Transverse colon (tissue), 4 donors: ENCODE measurements around the gene SAP130. TPM values are rescaled to one million over a fixed set of nuclear protein-coding genes. Genes with fewer than 3 reads are reported as not detected.

Source experiments
- DNase-seq: peaks from one replicate; pipeline ENCODE4 v3.0.0-alpha.2; 2019
- H3K27ac ChIP-seq, 4 donors: fragments of 200-600 bp; sonication (generic); 2 replicates each; pipeline ENCODE4 v1.5.1; 2016 to 2018; ENCODE audit warnings: inconsistent platforms in 4 of 4
- H3K27me3 ChIP-seq: fragments of 200-600 bp; sonication (generic); 2 replicates; pipeline ENCODE4 v1.5.1; 2017; ENCODE audit warnings: inconsistent platforms
- H3K36me3 ChIP-seq, 4 donors: fragments of 200-600 bp; sonication (generic); 2 replicates each; pipeline ENCODE4 v1.5.1; 2017 to 2019; ENCODE audit warnings: inconsistent platforms in 4 of 4
- H3K4me1 ChIP-seq, 4 donors: fragments of 200-600 bp; sonication (generic); 2 replicates each; pipeline ENCODE4 v1.5.1; 2017 to 2020; ENCODE audit warnings: inconsistent platforms in 4 of 4
- H3K4me3 ChIP-seq, 4 donors: fragments of 200-600 bp; sonication (generic); 1 replicate in 1 of 4; 2 replicates in 3 of 4; pipeline versions ENCODE4 v1.5.1 to v1.6.1; 2017 to 2019; ENCODE audit warnings: inconsistent platforms in 4 of 4
- H3K9me3 ChIP-seq, 2 donors: fragments of 200-600 bp; sonication (generic); 2 replicates each; pipeline ENCODE4 v1.5.1; 2017 to 2019; ENCODE audit warnings: inconsistent platforms in 2 of 2
- EP300 ChIP-seq: sonication (generic); formaldehyde crosslinking; IDR thresholded peaks from one replicate; pipeline ENCODE4 v1.6.1; 2017; ENCODE audit warnings: antibody characterized with exemption, low read depth
- POLR2A ChIP-seq: fragments of 450-650 bp; IDR thresholded peaks from one replicate; pipeline ENCODE4 v1.6.1; 2016; ENCODE audit warnings: antibody characterized with exemption, mild to moderate bottlenecking, moderate library complexity
- POLR2AphosphoS5 ChIP-seq, 3 donors: sonication (generic); formaldehyde crosslinking; IDR thresholded peaks; one replicate each; pipeline ENCODE4 v1.6.1; 2016; ENCODE audit warnings: antibody characterized with exemption in 3 of 3
- WGBS, 2 donors: methylation state at CpG; one replicate each; pipeline ENCODE4 v1.1.5; 2018; ENCODE audit warnings: low coverage in 1 of 2; 5-methylcytosine and 5-hydroxymethylcytosine counted together
- in situ Hi-C, 4 donors: fragments of 200-750 bp; cut with MboI; loops; one replicate each; pipeline versions ENCODE4 v1.15.0 to v1.15.1; 2017; ENCODE audit warnings: low sequenced_read_pairs in 3 of 4, low pct_ligation_motif_present in 1 of 4, low pct_unique_long_range_greater_than_20kb in 1 of 4
- intact Hi-C: fragments of 100-400 bp; cut with DNase I; formaldehyde crosslinking; loops from one replicate; pipeline ENCODE4 v1.15.1; 2023; ENCODE audit warnings: low total_unique reads
- small RNA-seq, 4 donors: library from RNA; depleted of rRNA; stranded (forward); fragments of <200 nt; gene quantifications; one replicate each; pipeline ENCODE3, GENCODE V24; 2016
- total RNA-seq, 4 donors: library from RNA; depleted of rRNA; stranded (reverse); fragments of >200 nt; gene quantifications; one replicate each; pipeline ENCODE4 v1.1.0, GENCODE V29; 2016
- TF ChIP-seq, protein P1 (sequence below), 5 experiments: fragments of 200-600 bp in 3 of 5; fragments of 450-650 bp in 2 of 5; sonication (generic) in 3 of 5; IDR thresholded peaks; 1 replicate in 2 of 5; 2 replicates in 3 of 5; pipeline ENCODE4 v1.5.1; 2016 to 2017; ENCODE audit warnings: antibody characterized with exemption in 5 of 5, inconsistent platforms in 3 of 5, mild to moderate bottlenecking in 2 of 5, moderate library complexity in 1 of 5

SAP130 gene
- total RNA-seq, 4 donors from 2014 or later, result 2.6 to 23.9 (median 13.0) TPM

DNA sequence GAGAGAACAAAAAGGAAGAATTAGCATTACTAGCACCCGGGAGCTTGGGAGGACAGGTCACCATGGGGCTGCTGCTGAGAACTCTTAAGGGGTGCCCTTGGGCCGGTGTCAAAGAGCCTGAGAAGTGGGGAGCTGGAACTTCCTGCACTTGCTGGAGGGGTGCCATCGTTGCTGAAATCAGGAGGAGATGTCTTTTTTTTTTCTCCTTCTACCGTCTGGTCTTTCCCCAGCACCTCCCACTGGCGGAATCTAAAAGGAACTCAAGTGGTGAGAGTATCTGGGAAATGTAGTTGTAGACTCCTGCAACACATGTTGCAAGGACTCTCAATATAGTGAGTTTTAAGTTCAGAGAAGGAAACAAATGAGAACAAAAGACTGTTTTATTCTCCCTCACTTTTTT is 136.0 kb downstream of the SAP130 start:
- peaks cover 8 to 14% (median 11%) of the 10 kb centered on the region in 4 donors for H3K4me1 ChIP-seq
- no peaks in the 10 kb centered on the region for H3K27me3 ChIP-seq
- in situ Hi-C loops (no loop called here), intact Hi-C loops (no loop called here)
- no peak for DNase-seq
- no peak overlapping the region for H3K4me3 ChIP-seq
- no peak overlapping the region for H3K27ac ChIP-seq
- WGBS, 2 donors, result 66% methylated on average over 5 of the region's 5 CpGs; no CpG with 5 or more reads in 1 of the 2 donors
- TF ChIP-seq EP300, result no peak
- TF ChIP-seq POLR2A, result no peak
- TF ChIP-seq, protein P1, sequence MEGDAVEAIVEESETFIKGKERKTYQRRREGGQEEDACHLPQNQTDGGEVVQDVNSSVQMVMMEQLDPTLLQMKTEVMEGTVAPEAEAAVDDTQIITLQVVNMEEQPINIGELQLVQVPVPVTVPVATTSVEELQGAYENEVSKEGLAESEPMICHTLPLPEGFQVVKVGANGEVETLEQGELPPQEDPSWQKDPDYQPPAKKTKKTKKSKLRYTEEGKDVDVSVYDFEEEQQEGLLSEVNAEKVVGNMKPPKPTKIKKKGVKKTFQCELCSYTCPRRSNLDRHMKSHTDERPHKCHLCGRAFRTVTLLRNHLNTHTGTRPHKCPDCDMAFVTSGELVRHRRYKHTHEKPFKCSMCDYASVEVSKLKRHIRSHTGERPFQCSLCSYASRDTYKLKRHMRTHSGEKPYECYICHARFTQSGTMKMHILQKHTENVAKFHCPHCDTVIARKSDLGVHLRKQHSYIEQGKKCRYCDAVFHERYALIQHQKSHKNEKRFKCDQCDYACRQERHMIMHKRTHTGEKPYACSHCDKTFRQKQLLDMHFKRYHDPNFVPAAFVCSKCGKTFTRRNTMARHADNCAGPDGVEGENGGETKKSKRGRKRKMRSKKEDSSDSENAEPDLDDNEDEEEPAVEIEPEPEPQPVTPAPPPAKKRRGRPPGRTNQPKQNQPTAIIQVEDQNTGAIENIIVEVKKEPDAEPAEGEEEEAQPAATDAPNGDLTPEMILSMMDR (IDR thresholded peaks at IDR 0.05), result no peak
- no peak for TF ChIP-seq POLR2AphosphoS5 (IDR thresholded peaks at IDR 0.05)
- no peaks in the 10 kb centered on the region for H3K9me3 ChIP-seq
- no peaks in the 10 kb centered on the region for H3K36me3 ChIP-seq

Small RNA genes within 50 kb of the gene (small RNA-seq; reads per million reads assigned to genes)
- gene AC012306.1 (0 reads per million in 4 donors), gene AC108059.3 (0 to 0.95 (median 0) reads per million in 4 donors), gene RF00019 (0 reads per million in 4 donors)

Other genes starting within 250 kb of the SAP130 start
- gene WDR33, start 216.9 kb downstream of the SAP130 start, total RNA-seq, result 10 to 100 TPM; 35.2 to 48.0 (median 36.6) TPM
- gene POLR2D, start 169.9 kb downstream of the SAP130 start, total RNA-seq, result 10 to 100 TPM in 3 of 4 donors, 1 to 10 TPM in 1; 7.6 to 21.9 (median 11.6) TPM
- gene AMMECR1L, start 142.1 kb downstream of the SAP130 start, total RNA-seq, result 10 to 100 TPM in 3 of 4 donors, 1 to 10 TPM in 1; 6.6 to 18.3 (median 12.9) TPM
- 10 to 100 TPM; 38.8 to 57.2 (median 52.2) TPM for gene UGGT1, start 63.1 kb upstream of the SAP130 start, total RNA-seq